Measurements from ENCODE around the gene NSG1.

GRCh38 chr4:4413373-4413725, 26.4 kb downstream of the NSG1 start:
- TF ChIP-seq POLR2AphosphoS5 (IDR thresholded peaks at IDR 0.05; ENCODE audit: low read depth, low read length) (no peak), TCF7L2 (IDR thresholded peaks at IDR 0.05; ENCODE audit: low read depth, low read length) (no peak)
- TF ChIP-seq, protein P1, sequence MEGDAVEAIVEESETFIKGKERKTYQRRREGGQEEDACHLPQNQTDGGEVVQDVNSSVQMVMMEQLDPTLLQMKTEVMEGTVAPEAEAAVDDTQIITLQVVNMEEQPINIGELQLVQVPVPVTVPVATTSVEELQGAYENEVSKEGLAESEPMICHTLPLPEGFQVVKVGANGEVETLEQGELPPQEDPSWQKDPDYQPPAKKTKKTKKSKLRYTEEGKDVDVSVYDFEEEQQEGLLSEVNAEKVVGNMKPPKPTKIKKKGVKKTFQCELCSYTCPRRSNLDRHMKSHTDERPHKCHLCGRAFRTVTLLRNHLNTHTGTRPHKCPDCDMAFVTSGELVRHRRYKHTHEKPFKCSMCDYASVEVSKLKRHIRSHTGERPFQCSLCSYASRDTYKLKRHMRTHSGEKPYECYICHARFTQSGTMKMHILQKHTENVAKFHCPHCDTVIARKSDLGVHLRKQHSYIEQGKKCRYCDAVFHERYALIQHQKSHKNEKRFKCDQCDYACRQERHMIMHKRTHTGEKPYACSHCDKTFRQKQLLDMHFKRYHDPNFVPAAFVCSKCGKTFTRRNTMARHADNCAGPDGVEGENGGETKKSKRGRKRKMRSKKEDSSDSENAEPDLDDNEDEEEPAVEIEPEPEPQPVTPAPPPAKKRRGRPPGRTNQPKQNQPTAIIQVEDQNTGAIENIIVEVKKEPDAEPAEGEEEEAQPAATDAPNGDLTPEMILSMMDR (IDR thresholded peaks at IDR 0.05), result no peak
